Measurements from ENCODE around the gene CELA3B.

CELA3B gene

GRCh38 chr1:21946836-21947587 is 29.8 kb upstream of the CELA3B start:
- H3K4me3 ChIP-seq (ENCODE audit: low read depth, low read length), result no peak overlapping the region
- TF ChIP-seq CTCF (IDR thresholded peaks at IDR 0.05; ENCODE audit: control insufficient read depth, extremely low read depth, insufficient read depth), result no peak
- DNase-seq (ENCODE audit: low read depth), result no peak

- H3K4me3 ChIP-seq (ENCODE audit: low read depth, low read length), result no peak overlapping the region
- no peak for DNase-seq (ENCODE audit: low read depth)
These were observed 26.1 kb upstream of the CELA3B start for GRCh38 chr1:21950734-21951133.

GRCh38 chr1:21951226-21951870 is 25.5 kb upstream of the CELA3B start:
- DNase-seq (ENCODE audit: low read depth), result no peak
- H3K4me3 ChIP-seq (ENCODE audit: low read depth, low read length), result no peak overlapping the region
- TF ChIP-seq CTCF (IDR thresholded peaks at IDR 0.05; ENCODE audit: control insufficient read depth, extremely low read depth, insufficient read depth), result no peak

More at GRCh38 chr1:21950734-21951133, 26.1 kb upstream of the CELA3B start:
- no peak for TF ChIP-seq CTCF (IDR thresholded peaks at IDR 0.05; ENCODE audit: control insufficient read depth, extremely low read depth, insufficient read depth)

- DNase-seq (ENCODE audit: low read depth), result no peak
- H3K4me3 ChIP-seq (ENCODE audit: low read depth, low read length), result no peak overlapping the region
- no peak for TF ChIP-seq CTCF (IDR thresholded peaks at IDR 0.05; ENCODE audit: control insufficient read depth, extremely low read depth, insufficient read depth)
These were observed 23.9 kb upstream of the CELA3B start for GRCh38 chr1:21952786-21953520.

GRCh38 chr1:21955058-21955457 is 21.8 kb upstream of the CELA3B start:
- no peak for TF ChIP-seq CTCF (IDR thresholded peaks at IDR 0.05; ENCODE audit: control insufficient read depth, extremely low read depth, insufficient read depth)
- H3K4me3 ChIP-seq (ENCODE audit: low read depth, low read length), result no peak overlapping the region
- DNase-seq (ENCODE audit: low read depth), result no peak

- no peak for DNase-seq (ENCODE audit: low read depth)
- no peak for TF ChIP-seq CTCF (IDR thresholded peaks at IDR 0.05; ENCODE audit: control insufficient read depth, extremely low read depth, insufficient read depth)
- no peak overlapping the region for H3K4me3 ChIP-seq (ENCODE audit: low read depth, low read length)
These were observed 21.1 kb upstream of the CELA3B start for GRCh38 chr1:21955501-21956281.
